GM18511 (cell line): ENCODE measurements around the gene CCDC179.

ENCODE experiments used
- ATAC-seq: cut with Tn5 transposase; IDR thresholded peaks from one replicate; pipeline ENCODE4 v1.9.1; 2021; ENCODE audit warnings: mild to moderate bottlenecking, moderate library complexity; ENCODE audit not compliant: unreplicated experiment

Gene CCDC179

DNA sequence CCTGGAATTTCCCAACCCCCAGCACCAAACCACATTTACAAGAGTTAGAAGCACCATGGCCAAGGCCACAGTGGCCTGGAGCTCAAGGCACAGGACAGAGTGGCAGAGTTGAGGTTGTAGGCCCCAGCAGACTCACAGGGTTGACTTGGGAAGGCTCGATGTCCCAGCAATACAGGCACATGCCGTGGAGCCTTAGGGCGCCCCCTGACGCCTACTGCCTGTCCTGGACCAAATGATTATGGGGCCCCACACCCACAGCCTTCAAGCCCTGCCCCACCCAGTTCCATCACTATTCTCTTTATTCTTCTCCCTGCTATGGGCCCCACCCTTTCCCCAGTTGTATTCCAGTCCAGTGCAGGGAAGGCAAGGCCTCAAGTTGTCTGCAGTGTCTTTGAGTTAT lies at the start of gene CCDC179:
Gene CCDC179 (minus strand): TSS at position 234 of the 400 bp plus-strand sequence. CDS start 53 bp downstream, at position 181.
- ATAC-seq = no peak

- peak; percentile 84 for ATAC-seq
These were observed 43.5 kb upstream of the CCDC179 start for GRCh38 chr11:22903782-22904181.

- ATAC-seq = no peak
These were observed 41.3 kb upstream of the CCDC179 start for GRCh38 chr11:22901603-22902002.

DNA sequence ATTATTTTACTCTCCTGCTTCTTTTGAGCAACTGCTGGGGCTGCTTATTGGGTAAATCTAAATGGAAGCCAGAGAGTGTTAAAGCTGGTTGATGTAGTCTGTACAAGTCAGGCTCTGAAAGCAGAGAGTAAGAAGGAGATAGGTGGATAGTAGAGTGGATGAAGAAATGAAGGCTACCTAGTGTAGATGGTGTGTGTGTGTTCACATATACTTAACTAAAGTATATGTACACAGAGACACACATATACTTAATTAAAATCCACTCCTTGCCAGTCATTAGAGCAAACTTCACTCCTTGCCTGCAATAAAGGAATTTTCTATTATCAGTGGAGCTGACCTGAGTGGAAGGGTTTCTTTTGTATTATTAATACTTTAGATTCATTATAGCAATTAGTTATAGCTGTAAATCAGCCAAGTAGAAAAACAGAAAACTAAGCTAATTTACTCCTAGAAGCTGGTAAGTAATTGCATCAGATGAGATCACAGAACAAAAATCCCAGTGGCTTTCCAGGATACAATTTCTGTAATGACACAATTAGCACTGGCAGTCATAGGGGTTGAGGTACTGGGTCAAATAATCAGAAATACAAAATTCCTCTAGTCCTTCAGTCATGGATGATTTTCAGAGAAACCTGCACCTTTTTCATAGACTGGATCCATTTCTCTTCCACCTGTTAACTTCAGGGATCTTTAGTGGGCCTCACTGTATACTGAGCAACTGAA lies 40.7 kb upstream of the CCDC179 start:
- no peak for ATAC-seq

GRCh38 chr11:22898036-22898435 lies 37.8 kb upstream of the CCDC179 start:
- ATAC-seq = no peak

- ATAC-seq = no peak
These were observed 30.0 kb upstream of the CCDC179 start for GRCh38 chr11:22890227-22890626.

DNA sequence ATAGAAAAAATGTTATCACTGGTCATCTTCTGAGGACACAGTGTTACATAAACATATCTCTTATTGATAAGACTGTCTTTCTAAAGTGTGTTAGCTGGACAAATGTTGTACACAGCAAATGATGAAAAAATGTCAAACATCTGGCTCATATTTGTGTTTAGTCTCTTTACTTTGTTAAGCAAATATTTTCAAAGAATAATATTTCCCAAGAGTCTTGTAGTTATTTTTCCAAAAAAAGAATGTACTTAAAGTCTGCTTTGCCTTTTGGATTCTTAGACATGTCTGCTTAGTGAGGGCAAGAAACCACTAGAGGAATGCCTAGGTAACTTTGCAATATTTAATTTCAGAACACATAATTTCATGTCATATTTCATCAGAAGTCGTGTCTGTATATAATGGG lies 23.9 kb upstream of the CCDC179 start:
- no peak for ATAC-seq

DNA sequence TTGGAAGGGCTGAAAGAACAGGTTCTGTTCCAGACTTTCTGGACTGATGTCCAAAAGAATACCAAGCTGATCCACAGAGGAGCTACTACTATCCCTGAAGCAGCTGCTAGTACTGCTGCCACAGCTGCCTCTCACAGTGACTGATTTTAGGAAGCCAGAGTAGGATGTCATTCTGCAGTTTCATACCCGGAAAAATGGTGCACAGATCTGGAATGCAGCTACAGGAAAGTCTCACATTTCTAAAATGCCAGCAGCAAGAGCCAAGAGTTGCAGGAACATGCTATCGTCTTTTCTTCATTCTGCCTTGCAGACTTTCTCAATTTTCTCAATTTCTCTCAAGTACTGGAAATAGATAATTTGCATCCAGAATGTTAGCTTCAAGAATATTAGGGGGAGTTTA lies 19.4 kb upstream of the CCDC179 start:
- ATAC-seq = no peak

DNA sequence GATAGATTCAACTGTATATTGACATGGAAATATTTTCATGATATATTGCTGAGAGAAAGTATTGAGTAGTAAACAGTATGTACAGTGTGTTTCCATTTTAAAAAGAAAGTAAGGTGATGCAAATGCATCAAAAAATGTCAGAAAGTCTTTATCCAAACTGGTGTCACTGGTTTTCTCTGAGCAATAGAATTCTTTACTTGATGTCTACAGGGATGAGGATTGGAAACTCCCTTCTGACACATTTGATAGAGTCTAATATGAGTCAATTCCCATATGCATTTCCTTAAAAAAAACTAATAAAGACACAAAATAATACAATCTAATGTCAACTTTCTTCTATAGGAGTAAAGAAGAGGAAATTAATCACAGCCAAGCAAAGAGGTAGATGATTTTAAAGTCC lies 18.3 kb upstream of the CCDC179 start:
- no peak for ATAC-seq

- ATAC-seq = no peak
These were observed 17.8 kb upstream of the CCDC179 start for GRCh38 chr11:22878039-22878438.

- peak; percentile 100 for ATAC-seq
These were observed 15.7 kb upstream of the CCDC179 start for GRCh38 chr11:22875869-22876473.

DNA sequence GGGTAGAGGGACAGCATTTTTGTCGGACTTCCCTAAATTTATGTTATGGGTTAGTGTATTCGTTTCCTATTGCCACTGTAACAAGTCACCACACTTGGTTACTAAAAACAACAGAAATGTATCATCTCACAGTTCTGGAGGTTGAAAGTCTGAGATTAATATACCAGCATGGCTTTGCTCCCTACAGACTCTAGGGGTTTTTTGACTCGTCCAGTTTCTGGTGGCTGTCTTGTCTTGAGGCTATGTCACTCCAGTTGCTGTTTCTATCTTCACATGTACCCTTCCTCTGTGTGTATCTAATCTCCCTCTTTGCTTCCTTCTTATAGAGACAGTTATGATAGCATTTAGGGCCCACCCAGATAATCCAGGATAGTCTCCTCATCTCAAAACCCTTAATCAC lies 9.1 kb upstream of the CCDC179 start:
- no peak for ATAC-seq

DNA sequence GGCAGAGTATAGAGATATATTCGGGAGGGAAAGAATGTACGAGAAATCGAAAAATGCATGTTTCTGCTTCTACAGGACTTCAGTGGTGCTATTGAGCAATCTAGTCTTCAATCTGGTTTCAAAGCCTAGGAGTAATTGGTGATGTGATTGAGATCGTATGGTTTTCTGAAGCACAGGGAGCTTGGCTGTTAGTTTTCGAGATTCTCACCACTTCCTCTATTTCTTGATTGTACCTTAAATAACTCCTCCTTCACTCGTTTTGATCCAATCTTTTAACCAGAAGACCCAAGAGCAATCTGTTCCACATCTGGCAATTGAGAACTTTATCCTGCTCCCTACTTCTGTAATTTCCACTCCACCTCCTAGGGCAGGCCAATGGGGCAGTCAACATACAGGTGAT lies 518 bp downstream of the CCDC179 start:
- ATAC-seq = no peak

DNA sequence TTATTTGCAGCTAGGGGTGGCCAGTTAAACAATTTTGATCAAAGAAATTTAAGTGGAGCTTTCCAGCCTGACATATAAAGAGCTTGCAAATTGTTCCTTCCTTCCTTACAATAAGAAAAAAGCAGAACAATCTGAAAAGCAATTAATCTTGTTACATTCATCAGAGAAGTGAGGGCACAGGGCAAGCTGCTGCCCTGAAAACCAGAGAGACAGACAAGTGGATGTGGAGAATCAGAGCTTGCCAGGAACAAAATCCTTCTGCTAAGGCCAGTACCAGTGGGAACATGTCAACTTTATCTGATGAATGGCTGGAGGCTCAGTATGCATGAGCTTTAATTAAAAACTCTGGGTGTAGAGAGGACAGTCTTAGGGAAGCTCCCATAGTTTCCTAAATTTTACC lies 8.8 kb downstream of the CCDC179 start:
- no peak for ATAC-seq

GRCh38 chr11:22846726-22847125 lies 13.5 kb downstream of the CCDC179 start:
- ATAC-seq = no peak

DNA sequence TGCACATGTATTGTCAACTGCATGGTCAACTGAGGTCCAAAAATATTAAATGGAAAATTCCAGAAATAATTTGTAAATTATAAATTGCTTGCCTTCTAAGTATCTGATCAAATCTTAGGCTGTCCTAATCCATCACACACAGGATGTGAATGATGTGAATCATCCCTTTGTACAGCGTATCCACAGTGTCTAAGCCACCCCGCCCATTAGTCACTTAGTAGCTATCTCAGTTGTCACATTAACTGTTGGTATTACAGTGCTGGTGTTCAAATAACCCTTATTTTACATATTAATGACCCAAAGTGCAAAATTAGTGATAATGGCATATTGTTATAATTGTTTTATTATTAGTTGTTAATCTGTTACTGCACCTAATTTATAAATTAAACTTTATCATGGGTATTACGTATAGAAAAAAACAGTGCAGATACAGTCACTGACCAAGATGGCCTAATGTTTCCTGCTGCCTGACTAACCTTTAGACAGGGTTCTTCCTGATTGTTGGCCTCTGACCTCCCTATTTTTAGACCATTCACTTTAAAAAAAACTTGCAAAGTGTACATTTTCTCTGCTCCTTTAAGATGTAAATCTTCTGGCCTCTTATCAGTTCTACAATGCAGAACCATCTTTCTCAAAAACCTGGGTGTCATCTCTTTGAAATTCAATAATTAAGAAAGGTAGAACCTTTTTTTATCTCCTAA lies 27.8 kb downstream of the CCDC179 start:
- ATAC-seq = no peak

GRCh38 chr11:22830082-22830414 lies 30.2 kb downstream of the CCDC179 start:
- no peak for ATAC-seq

- ATAC-seq = peak; percentile 89
These were observed 30.8 kb downstream of the CCDC179 start, which contains the start of gene SVIP for GRCh38 chr11:22829231-22830081. TSS of gene SVIP (minus strand) at chr11:22829801. CDS start at chr11:22829748, 53 bp downstream.

- no peak for ATAC-seq
These were observed 31.9 kb downstream of the CCDC179 start for GRCh38 chr11:22828373-22828772.

- no peak for ATAC-seq
These were observed 38.1 kb downstream of the CCDC179 start for GRCh38 chr11:22822203-22822602.

DNA sequence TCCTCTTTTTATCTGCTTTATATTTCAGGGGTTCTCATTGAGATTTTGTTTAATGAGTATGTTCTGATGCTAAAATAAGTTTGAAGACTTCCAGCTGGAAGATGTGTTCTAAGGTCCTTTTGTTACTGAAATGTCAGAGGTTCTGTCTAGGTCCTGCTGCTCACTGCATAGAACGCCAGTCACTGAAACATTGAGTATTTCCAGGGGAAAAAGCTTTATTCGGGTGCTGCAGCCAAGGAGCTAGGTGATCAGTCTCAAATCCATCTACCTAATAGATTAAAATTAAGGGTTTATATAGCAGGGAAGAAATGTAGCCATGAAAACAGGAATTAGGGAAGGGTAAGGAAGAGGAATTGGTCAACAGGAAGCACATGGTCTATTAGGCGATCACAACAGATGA lies 50.4 kb downstream of the CCDC179 start:
- no peak for ATAC-seq
